Neural cell (in vitro differentiated cells): ENCODE data around the gene NFKBIZ.

Experiments
- CTCF ChIP-seq: fragments of 450-650 bp; IDR thresholded peaks from 2 replicates; pipeline ENCODE4 v1.5.1; 2014; ENCODE audit warnings: antibody characterized with exemption, mild to moderate bottlenecking, moderate library complexity; ENCODE audit not compliant: poor library complexity, severe bottlenecking
- EP300 ChIP-seq: fragments of 450-650 bp; conservative IDR thresholded peaks from 2 replicates; pipeline ENCODE4 v1.6.1; 2014; ENCODE audit warnings: antibody characterized with exemption, mild to moderate bottlenecking, moderate library complexity; ENCODE audit not compliant: poor library complexity, severe bottlenecking
- EZH2 ChIP-seq: fragments of 200-600, 300-800 bp; shearing (Covaris generic), sonication (generic); IDR thresholded peaks from 2 replicates; pipeline ENCODE4 v1.6.1; 2014; ENCODE audit warnings: antibody characterized with exemption, low read length, borderline replicate concordance, mild to moderate bottlenecking; ENCODE audit not compliant: insufficient read depth, poor library complexity, severe bottlenecking
- POLR2AphosphoS5 ChIP-seq: IDR thresholded peaks from 2 replicates; pipeline ENCODE4 v1.6.1; 2012
- RAD21 ChIP-seq: fragments of 450-650 bp; conservative IDR thresholded peaks from 2 replicates; pipeline ENCODE4 v1.6.1; 2014; ENCODE audit warnings: antibody characterized with exemption, mild to moderate bottlenecking, moderate library complexity
- SMC3 ChIP-seq: fragments of 450-650 bp; conservative IDR thresholded peaks from 2 replicates; pipeline ENCODE4 v1.6.1; 2014; ENCODE audit warnings: antibody characterized with exemption, mild to moderate bottlenecking, moderate library complexity; ENCODE audit not compliant: poor library complexity
- TAF1 ChIP-seq: IDR thresholded peaks from 2 replicates; pipeline ENCODE4 v1.6.1; 2012; ENCODE audit warnings: low read depth
- TF ChIP-seq, protein P1 (sequence below): IDR thresholded peaks from 2 replicates; pipeline ENCODE4 v1.6.1; 2012; ENCODE audit warnings: borderline replicate concordance

- TF ChIP-seq, protein P1, sequence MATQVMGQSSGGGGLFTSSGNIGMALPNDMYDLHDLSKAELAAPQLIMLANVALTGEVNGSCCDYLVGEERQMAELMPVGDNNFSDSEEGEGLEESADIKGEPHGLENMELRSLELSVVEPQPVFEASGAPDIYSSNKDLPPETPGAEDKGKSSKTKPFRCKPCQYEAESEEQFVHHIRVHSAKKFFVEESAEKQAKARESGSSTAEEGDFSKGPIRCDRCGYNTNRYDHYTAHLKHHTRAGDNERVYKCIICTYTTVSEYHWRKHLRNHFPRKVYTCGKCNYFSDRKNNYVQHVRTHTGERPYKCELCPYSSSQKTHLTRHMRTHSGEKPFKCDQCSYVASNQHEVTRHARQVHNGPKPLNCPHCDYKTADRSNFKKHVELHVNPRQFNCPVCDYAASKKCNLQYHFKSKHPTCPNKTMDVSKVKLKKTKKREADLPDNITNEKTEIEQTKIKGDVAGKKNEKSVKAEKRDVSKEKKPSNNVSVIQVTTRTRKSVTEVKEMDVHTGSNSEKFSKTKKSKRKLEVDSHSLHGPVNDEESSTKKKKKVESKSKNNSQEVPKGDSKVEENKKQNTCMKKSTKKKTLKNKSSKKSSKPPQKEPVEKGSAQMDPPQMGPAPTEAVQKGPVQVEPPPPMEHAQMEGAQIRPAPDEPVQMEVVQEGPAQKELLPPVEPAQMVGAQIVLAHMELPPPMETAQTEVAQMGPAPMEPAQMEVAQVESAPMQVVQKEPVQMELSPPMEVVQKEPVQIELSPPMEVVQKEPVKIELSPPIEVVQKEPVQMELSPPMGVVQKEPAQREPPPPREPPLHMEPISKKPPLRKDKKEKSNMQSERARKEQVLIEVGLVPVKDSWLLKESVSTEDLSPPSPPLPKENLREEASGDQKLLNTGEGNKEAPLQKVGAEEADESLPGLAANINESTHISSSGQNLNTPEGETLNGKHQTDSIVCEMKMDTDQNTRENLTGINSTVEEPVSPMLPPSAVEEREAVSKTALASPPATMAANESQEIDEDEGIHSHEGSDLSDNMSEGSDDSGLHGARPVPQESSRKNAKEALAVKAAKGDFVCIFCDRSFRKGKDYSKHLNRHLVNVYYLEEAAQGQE = no peak
- no peak for TF ChIP-seq CTCF
- TF ChIP-seq TAF1 = no peak
- TF ChIP-seq EP300 = no peak
- no peak for TF ChIP-seq POLR2AphosphoS5
- TF ChIP-seq EZH2 = no peak
- TF ChIP-seq SMC3 = no peak
- TF ChIP-seq RAD21 = no peak
These were observed 29.6 kb upstream of the NFKBIZ start for GRCh38 chr3:101819649-101820206.
